GM11168 (cell line): Measurements from ENCODE around the gene NETO1.

ENCODE experiments used
- in situ Hi-C: fragments of 300-500 bp; cut with MboI; formaldehyde crosslinking; loops from one replicate; pipeline ENCODE4 v1.12.0; 2022; ENCODE audit warnings: low sequenced_read_pairs; ENCODE audit not compliant: unreplicated experiment

NETO1 gene, protein sequence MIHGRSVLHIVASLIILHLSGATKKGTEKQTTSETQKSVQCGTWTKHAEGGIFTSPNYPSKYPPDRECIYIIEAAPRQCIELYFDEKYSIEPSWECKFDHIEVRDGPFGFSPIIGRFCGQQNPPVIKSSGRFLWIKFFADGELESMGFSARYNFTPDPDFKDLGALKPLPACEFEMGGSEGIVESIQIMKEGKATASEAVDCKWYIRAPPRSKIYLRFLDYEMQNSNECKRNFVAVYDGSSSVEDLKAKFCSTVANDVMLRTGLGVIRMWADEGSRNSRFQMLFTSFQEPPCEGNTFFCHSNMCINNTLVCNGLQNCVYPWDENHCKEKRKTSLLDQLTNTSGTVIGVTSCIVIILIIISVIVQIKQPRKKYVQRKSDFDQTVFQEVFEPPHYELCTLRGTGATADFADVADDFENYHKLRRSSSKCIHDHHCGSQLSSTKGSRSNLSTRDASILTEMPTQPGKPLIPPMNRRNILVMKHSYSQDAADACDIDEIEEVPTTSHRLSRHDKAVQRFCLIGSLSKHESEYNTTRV

DNA sequence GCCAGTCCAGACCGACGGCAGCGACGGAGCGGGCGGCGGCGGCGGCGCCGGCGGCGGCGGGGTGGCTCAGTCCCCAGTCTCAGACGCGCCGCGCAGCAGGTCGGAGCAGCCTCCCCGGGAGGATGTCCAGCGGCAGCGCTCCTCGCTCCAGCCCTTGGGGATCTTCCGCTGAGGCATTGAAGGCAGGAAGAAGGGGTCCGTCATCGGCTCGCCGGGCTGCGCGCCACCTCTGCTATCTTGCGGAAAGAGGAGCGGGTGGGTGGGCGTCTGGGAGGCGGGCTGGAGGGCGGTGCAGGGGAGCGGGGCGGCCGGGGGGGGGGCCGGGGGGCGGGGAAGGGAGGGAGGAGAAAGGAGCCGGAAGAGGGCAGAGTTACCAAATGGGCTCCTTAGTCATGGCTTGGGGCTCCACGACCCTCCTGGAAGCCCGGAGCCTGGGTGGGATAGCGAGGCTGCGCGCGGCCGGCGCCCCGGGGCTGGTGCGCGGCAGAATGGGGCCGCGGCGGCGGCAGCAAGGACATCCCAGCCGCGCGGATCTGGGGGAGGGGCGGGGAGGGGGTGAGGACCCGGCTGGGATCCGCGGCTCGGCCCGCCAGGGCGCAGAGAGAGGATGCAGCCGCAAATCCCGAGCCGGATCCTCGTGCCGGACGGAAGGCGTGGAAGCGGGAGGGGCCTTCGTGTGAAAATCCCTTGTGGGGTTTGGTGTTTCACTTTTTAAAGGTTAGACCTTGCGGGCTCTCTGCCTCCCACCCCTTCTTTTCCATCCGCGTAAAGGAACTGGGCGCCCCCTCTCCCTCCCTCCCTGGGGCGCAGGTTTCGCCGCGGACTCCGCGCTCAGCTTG is at the start of gene NETO1:
TSS of gene NETO1 (minus strand) at position 242 of the 839 bp plus-strand sequence. CDS start 696 bp downstream, outside the sequence.
- in situ Hi-C loops, result no loop called here

DNA sequence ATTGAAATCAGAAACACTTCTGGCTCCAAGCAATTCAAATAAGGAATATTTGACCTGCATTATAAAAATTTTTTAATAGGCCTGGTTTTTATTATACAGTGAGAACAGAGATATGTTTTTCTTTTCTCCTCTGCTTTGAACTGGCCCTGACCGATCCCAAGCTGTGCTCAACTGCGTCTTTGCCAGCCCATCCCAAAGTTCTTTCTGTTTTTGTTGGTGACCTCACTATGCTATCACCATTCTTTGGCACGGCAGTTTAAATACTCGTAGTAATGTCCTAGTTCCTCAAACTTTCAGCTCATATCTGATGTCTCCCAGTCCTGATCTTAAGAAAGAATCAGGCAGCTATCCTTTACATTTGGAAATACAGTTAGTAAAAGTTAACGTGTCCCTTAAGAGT is 42.3 kb upstream of the NETO1 start:
- in situ Hi-C loops, result no loop called here

DNA sequence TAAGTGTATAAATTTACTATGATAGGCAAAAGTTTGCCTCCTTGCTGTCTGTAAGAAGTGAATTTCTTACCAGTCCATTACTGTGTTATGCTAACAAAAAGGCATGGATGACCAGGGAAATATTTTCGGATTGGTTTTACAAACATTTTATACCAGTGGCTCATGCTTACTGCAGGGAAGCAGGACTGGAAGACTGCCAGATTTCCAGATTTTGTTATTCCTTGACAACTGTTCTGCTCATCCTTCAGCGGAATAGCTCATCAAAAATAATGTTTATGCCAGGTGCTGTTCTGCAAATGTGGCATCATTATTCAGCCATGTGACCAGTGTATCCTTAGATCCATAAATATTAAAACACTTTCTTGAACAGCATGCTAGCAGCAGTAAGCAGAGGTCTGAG is 40.4 kb upstream of the NETO1 start:
- in situ Hi-C loops, result no loop called here

DNA sequence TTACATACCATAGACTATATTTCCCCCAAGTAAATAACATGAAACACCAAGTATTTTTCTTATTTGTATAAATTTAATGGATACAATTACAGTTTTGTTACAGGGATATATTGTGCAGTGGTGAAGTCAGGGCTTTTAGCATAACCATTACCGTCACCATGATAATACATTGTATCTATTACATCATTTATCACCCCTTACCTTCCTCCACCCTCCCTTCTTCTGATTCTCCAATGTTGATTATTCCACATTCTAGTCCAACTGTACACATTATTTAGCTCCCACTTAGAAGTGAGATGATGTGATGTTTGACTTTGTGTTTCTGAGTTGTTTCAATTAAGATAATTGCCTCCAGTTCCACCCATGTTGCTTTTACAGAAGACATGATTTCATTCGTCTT is 35.2 kb upstream of the NETO1 start:
- in situ Hi-C loops, result no loop called here

DNA sequence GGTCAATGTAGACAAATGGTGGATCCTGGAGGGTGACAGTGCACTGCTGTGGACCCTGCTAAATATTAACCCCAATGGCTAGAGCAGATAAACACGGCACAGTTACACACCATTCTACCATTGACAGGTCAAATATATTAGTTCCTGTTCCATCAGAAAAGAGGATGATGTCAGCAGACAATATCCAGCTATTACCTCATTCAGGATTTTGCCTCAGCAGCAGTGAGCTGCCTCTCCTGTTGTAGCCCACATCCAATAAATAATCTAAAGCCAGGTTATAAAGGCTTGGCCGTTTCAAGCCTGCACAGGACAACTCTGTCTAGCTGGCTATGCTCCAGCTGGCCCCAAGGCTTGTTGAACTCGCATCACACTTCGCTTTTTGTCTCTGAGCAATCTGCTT is 31.6 kb upstream of the NETO1 start:
- in situ Hi-C loops, result no loop called here

DNA sequence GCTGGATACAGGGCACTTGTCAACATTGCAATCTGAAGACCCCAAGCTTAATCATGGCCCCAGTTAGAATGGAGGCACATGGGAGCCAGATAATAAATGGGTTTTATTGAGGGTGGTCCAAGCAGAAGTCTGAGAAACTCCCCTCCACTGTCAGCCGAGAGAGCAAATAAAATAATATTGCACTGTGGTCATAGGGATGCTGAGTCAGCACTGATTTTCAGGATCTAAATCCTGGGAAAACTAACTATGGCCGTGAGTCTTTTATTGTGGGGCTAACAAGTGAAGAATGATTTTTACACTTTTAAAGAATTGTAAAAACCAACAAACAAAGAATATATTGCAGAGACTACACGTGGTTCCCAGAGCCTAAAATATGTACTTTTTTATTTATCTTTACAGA is 31.1 kb upstream of the NETO1 start:
- in situ Hi-C loops, result no loop called here

DNA sequence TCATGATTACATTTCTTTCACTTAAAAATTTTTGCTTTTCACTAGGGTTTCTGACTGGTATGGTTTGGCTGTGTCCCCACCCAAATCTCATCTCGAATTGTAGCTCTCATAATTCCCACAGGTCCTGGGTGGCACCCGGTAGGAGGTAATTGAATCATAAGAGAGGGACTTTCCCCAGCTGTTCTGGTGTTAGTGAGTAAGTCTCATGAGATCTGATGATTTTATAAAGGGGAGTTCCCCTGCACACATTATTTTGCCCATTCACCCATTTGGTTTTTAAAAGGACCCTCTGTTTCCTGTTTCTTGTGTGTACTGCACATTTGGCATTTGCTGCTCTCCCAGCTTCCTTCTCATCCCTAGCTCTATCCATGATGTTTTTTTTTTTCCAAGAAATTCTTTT is 27.8 kb upstream of the NETO1 start:
- in situ Hi-C loops, result no loop called here

DNA sequence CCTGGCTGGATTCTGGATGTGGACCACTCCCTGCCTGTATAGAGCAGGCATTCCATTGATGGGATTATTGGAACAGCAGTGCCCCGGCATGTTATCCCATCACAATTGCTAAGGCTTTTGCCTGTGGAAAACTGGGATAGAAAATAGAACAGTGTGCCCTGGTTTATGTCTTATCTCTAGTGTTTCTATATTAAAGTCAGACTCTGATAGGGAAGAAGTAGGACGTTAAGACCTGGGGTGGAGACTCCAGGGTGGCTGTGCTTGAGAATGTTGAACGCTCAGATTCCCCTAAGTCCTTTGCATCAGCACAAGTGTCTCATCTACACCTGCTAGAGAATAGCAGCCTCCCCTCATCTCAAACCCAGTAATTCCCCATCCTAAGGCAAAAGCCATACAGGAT is 10.8 kb upstream of the NETO1 start:
- in situ Hi-C loops, result no loop called here

DNA sequence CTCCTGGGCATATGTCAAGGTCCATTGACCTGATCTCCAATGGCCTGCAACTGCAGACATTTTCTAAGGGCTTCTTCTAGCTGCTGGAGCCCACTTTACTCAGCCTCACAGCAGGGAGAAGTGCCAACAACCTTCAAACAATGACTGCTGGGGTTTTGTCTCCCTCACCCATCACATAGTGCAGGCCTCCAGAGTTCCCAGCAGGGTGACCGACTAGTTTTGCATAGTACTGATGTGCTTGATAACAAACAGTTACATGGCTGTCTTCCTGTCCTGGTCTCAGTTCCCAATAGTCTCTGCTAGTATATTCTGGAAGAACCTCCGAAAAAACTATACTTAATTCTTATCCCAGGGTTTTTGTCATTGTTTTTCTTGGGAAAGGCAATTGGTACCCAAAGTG is 10.4 kb upstream of the NETO1 start:
- in situ Hi-C loops, result no loop called here

DNA sequence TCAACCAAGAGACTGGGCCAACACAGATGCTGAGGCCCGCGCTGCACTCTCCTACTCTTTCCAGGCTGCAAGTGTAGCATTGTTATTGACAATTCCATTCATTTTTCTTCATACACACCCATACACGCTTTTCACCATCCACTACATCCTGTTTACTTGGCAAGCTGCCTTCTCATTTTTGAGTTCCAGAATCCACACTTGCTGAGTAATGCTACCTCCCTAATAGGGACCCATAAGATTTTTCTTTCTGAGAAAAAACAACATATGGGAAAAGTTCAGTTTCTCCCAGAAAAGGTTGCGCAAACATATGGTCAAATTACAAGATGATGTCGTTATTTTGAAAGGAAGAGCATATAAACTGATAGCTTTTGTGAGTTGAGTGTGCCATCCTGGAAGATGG is 3.3 kb upstream of the NETO1 start:
- in situ Hi-C loops, result no loop called here

DNA sequence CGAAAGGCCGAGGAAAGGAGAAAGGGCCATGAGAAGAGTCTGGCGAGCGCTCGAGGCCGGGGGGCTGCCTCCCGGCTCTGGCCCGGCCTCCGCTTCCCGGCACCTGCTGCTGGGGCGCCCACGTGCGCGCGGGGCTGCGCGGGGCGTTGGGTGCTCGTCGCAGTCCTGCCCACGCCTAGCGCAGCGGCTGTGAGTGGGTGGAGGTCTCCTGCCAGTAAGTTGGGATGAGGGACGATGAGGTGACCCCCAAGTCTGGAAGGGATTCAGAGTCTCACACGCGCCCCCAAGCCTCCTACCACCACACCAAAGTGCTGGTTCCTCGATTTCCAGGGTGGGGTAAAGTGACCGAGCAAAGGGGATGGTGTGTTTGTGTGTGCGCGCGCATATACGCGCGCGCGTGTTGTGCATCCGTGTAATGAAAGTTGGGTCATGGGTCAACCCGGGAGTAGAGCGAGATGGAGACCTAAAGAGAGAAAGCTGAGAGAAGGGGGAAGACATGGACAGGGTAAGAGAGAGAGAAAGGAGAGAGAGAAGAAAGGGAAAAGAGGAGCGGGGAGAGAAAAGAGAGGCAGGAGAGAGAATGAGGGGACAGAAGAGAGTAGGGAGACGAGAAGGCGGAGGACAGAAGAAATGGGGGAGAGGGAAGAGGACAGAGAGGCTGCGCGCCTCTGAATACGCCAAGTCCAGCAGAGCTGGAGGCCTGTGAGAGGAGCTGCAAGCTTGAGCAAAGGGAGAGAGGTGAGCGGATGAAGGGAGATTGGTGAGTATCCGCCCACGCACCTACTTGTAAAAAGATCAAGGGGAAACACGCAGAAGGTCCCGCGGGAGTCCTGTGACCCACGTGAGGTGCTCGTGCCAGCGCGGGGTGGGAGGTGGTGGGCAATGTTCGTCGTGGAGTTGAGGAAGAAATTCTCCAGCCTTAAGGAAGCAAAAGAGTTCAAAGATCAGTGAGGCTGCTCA is 1.7 kb upstream of the NETO1 start:
- in situ Hi-C loops, result no loop called here

DNA sequence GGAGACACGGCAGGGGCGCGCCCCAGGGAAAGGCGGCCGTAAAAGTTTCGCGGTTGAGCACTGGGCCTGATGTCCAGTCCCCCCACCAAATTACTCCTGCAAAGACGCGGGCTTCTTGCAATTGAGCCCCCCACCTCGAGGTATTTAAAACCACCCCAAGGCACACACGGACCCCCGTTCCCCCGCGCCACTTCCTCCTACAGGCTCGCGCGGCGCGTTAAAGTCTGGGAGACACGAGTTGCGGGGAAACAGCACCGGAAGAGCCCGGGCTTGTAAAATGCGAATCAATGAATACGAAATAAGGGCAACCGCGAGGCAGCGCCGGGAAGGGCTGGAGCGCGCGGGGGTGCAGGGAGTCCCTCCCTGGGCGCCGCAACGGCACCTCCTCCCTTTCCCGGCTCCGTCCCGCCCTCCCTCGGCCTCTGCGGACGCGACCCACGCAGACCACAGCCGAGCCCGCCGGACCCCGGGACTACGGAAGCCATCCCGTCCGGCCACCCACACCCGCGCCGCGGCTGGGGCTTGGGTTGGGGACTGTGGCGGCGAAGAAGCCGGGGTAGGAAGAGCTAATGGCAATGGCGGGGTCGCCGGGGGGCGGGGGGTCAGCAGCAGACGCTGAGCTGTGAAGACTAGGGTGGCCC is 918 bp upstream of the NETO1 start:
- in situ Hi-C loops, result no loop called here

DNA sequence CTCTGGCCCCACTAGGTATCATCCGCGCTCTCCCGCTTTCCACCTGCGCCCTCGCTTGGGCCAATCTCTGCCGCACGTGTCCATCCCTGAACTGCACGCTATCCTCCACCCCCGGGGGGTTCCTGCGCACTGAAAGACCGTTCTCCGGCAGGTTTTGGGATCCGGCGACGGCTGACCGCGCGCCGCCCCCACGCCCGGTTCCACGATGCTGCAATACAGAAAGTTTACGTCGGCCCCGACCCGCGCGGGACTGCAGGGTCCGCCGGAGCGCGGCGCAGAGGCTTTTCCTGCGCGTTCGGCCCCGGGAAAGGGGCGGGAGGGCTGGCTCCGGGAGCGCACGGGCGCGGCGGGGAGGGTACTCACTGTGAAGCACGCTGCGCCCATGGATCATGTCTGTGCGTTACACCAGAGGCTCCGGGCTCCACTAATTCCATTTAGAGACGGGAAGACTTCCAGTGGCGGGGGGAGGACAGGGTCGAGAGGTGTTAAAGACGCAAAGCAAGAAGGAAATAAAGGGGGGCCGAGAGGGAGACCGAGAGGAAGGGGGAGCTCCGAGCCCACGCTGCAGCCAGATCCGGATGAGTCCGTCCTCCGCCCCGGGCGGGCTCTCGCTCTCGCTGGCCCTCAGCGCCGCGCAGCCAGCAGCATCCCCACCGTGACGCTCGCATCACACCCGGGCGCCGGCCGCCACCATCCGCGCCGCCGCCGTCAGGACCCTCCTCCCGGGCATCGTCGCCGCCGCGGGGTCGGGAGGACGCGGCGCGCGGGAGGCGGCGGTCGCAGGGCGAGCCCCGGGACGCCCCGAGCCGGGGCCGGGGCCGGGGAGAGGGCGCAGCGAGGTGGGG is 664 bp downstream of the NETO1 start:
- in situ Hi-C loops, result no loop called here

DNA sequence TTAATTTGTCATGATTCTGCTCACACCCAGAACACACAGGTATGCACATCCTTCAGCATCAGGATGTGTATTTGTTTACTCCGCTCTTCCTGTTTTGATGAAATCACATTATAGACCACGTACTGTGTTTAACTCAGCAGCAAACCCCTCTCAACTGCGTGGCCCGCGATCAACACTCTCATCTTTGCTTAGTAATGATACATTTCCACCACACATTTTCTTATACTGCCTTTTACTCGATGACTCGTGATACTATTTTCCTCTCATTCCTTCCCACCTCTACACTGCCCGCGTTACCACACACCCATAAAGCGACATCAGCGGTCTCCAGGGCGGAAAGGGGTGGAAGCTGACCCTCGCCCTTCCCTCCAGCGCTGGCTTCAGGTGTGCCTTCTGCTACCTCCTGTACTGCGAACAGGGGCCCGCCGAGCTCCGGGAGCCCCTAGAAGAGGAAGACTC is 1.3 kb downstream of the NETO1 start:
- in situ Hi-C loops, result no loop called here

DNA sequence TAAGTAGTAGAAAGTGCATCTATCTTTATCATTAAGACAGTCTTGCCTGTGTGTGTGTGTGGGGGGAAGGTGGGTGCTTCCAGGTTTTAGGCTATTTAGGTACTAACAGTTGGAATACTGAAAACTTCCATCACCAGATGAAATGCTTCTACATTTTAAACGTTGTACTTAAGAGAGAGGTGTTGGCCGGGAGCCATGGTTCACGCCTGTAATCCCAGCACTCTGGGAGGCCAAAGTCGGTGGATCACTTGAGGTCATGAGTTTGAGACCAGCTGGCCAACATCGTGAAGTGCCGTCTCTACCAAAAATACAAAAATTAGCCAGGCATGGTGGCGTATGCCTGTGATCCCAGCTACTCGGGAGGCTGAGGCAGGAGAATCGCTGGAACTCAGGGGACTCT is 4.0 kb downstream of the NETO1 start:
- in situ Hi-C loops, result no loop called here

DNA sequence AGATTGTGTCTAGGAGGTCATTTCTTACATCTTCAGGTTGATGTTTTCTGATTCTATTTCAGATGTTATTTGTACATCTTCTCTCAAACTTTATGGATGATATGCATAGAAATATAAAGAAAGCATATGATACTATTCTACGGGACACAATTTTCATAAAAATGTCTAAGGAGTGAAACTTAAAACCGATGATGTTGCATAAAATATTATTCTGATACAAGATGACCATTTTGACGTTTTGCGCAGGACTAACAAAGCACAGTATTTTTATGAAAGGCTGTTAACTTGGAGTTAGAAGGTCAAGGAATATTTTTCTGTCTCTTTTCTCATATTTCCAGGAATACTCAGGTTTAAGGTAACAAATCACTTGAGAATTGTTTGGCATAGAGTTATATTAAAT is 8.7 kb downstream of the NETO1 start:
- in situ Hi-C loops, result no loop called here

DNA sequence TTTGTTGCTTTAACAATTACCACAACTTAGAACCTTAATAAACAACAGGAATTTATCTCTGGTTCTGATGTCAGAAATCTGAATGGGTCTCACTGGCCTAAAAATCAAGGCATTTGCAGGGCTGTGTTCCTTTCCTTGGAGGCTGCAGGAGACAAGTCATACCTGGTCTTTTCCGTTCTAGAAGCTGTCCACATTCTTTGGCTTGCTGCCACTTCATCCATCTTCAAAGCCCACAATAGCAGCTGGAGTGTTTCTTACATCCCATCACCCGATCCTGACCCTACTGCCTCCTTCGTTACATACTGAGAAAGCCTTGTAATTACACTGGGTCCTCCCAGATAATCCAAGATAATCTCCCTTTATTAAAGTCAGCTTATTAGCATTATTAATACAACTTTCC is 18.1 kb downstream of the NETO1 start:
- in situ Hi-C loops, result no loop called here

DNA sequence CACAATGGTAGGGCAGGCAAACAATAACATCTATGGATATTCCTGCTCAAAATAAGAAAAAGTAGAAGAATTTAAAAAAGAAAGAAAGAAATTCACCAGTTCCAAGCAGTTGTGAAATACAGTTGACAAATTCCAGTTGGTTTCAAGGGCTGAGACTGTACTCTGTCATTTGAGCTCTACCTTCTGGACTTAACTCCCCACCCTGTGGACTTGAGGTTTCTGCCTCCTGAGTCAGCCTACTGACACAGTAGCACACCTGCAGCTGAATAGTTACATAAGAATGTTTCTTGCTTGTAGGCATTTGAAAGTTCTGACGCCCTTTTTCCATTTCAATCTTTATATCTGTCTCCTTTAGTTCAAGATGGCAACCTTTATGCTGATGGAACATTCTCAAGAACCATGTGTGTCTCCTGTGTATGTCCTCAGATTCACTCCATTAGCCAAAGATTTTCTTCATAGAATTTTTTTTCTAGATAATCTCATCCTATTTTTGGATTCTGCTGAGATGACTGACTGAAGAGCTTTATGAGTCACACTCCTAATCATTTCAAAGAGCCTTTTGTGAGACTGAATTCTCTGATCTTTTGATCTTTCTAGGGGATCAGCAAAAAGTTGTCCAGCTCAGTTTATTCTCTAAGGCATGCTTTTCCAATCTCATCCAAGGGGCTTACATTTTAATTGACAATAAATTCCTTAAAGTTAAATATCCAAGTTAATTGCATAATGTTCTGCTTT is 19.1 kb downstream of the NETO1 start:
- in situ Hi-C loops, result no loop called here
